Choroid plexus epithelial cell (primary cell): ENCODE measurements around the gene ITGB6.

Experiments used
- DNase-seq: peaks from one replicate; pipeline ENCODE4 v3.0.0-alpha.2; 2010; ENCODE audit warnings: low read depth
- H3K4me3 ChIP-seq: 2 replicates; pipeline ENCODE4 v1.5.1; 2011; ENCODE audit warnings: low read depth, mild to moderate bottlenecking, control low read depth, low read length, moderate library complexity
- CTCF ChIP-seq: conservative IDR thresholded peaks from 2 replicates; pipeline ENCODE4 v1.5.1; 2011; ENCODE audit warnings: low read depth, mild to moderate bottlenecking, control low read depth, inconsistent platforms, low read length, moderate library complexity

The ITGB6 gene

GRCh38 chr2:160227293-160227915, 27.3 kb upstream of the ITGB6 start:
- no peak overlapping the region for H3K4me3 ChIP-seq
- TF ChIP-seq CTCF: no peak
- peak; percentile 87 for DNase-seq

GRCh38 chr2:160226367-160226766, 26.3 kb upstream of the ITGB6 start:
- TF ChIP-seq CTCF: no peak
- H3K4me3 ChIP-seq: no peak overlapping the region
- DNase-seq: no peak

DNA sequence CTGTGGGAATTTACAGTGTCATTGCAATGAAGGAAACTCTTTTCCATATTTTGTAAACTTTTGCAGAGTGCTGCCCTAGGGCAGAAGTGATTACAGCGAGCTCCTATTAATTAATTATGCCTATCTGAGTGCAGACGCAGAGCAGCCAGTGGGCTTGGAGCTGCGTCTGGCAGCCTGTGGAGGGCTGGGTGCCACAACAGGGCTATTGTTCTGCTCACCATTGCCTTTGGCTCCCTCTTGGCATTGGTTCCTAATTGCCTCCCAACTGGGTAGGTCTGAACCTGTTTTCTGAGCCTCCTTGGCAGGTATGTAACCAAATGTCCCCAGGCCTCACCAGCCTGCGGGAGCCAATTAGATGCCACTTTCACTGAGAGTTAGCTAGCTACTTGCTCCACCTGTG, 25.6 kb upstream of the ITGB6 start:
- no peak overlapping the region for H3K4me3 ChIP-seq
- no peak for TF ChIP-seq CTCF
- no peak for DNase-seq

DNA sequence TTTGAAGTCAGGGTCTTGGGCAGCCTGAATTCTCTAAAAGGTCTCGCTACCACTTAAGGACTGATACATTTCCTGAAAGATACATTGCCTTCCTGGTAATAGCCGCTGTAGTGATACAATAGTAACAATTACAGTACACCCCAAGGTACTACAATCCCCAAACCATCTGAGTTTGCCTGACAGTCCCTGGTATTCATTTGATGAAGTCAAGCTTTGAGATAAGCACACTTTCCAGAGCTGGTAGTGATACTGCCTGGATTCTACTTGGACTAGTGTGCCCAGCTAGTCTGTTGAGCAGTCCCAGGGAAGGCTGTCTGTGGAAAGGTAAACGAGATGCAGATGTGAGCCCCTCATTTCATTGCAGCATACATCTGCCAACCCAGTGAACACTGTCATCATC, 24.4 kb upstream of the ITGB6 start:
- H3K4me3 ChIP-seq: no peak overlapping the region
- no peak for TF ChIP-seq CTCF
- DNase-seq: no peak

DNA sequence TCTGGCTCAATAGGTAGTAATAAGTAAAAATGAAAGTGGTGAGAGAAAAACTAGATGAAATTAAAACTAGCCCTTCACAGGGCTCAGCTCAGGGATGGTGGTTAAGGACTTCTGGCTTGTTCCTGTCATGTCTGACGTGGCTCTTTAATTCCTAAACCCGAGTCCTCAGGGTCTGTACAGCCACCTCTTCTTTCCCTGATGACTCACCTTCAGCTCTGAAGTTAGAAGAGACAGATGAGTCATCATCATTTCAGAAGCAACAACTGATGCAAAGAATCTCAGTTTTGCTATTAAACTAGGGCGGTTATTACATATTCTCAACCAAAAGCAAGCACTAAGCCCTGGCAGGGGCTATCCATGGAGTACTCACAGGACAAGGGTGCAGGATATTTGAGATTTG, 24.0 kb upstream of the ITGB6 start:
- no peak overlapping the region for H3K4me3 ChIP-seq
- peak; percentile 96 for DNase-seq
- TF ChIP-seq CTCF: no peak

- no peak overlapping the region for H3K4me3 ChIP-seq
- no peak for TF ChIP-seq CTCF
- no peak for DNase-seq
Measured at GRCh38 chr2:160223560-160223959, 23.5 kb upstream of the ITGB6 start.

DNA sequence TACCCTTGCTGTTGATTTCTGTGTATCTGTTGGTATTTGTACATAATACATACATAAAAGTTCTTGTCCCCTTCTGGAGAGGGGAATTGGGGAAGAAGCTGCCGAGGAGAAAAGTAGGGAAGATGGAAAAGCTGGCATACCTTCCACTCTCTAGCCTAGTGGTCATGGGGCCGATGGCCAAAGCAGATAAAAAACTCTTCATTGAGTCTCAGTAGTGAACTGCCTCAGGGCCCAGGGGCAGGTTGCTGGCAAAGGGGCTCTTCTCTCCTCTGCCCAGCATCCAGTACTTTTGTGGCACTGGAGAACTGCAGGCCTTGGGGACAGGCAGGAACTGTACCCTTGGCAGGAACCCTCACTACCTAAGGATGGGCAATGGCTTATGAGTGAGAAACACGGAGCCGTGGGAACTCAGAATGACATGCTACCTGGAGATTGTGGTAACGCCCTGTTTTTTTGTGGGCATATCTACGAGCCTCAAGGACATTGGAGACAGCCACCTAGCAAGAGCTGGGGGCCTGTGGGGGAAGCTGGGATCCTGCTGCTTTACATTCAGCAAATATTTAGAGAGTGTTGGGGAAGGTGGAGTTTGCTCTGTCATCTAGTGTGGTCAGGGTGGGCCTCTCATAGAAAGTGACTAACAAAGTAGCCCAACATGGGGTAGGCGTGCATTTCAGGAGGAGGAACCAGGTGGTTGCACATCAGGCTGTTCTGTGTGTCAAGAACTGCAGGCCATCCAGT, 22.6 kb upstream of the ITGB6 start:
- no peak overlapping the region for H3K4me3 ChIP-seq
- TF ChIP-seq CTCF: no peak
- DNase-seq: no peak
